RWPE2 (cell line): ENCODE data around the gene DNAJC25.

ENCODE experiments used
- ATAC-seq: fragments of 200-7000 bp; cut with Tn5 transposase; 3 replicates; pipeline ENCODE4 v1.9.1; 2021; ENCODE audit warnings: low read depth
- DNase-seq: peaks from one replicate; pipeline ENCODE4 v3.0.0-alpha.2; 2020; ENCODE audit warnings: low spot score
- H3K27ac ChIP-seq: fragments of 450-650 bp; 2 replicates; pipeline ENCODE4 v1.5.1; 2017; ENCODE audit warnings: mild to moderate bottlenecking; ENCODE audit not compliant: poor library complexity, severe bottlenecking
- H3K27me3 ChIP-seq: fragments of 250-450 bp; sonication (Bioruptor Pico); 2 replicates; pipeline ENCODE4 v1.5.1; 2021; ENCODE audit warnings: mild to moderate bottlenecking, moderate library complexity; ENCODE audit not compliant: insufficient read depth, poor library complexity, severe bottlenecking
- H3K36me3 ChIP-seq: fragments of 250-450 bp; sonication (Bioruptor Pico); 2 replicates; pipeline ENCODE4 v1.5.1; 2020; ENCODE audit warnings: low read depth, mild to moderate bottlenecking, moderate library complexity
- H3K4me1 ChIP-seq: fragments of 250-450 bp; sonication (Bioruptor Pico); 2 replicates; pipeline ENCODE4 v1.5.1; 2021; ENCODE audit warnings: mild to moderate bottlenecking, moderate library complexity; ENCODE audit not compliant: insufficient read depth, poor library complexity, severe bottlenecking
- H3K4me3 ChIP-seq: fragments of 250-450 bp; sonication (Bioruptor Pico); 2 replicates; pipeline ENCODE4 v1.5.1; 2021; ENCODE audit warnings: mild to moderate bottlenecking, moderate library complexity; ENCODE audit not compliant: severe bottlenecking
- H3K9me3 ChIP-seq: fragments of 250-450 bp; sonication (Bioruptor Pico); 2 replicates; pipeline ENCODE4 v1.5.1; 2021; ENCODE audit warnings: mild to moderate bottlenecking, moderate library complexity; ENCODE audit not compliant: severe bottlenecking
- TF ChIP-seq, protein P1 (sequence below): fragments of 450-650 bp; IDR thresholded peaks from one replicate; pipeline ENCODE4 v1.5.1; 2017; ENCODE audit warnings: mild to moderate bottlenecking, moderate library complexity; ENCODE audit not compliant: poor library complexity, severe bottlenecking

Gene DNAJC25

DNA sequence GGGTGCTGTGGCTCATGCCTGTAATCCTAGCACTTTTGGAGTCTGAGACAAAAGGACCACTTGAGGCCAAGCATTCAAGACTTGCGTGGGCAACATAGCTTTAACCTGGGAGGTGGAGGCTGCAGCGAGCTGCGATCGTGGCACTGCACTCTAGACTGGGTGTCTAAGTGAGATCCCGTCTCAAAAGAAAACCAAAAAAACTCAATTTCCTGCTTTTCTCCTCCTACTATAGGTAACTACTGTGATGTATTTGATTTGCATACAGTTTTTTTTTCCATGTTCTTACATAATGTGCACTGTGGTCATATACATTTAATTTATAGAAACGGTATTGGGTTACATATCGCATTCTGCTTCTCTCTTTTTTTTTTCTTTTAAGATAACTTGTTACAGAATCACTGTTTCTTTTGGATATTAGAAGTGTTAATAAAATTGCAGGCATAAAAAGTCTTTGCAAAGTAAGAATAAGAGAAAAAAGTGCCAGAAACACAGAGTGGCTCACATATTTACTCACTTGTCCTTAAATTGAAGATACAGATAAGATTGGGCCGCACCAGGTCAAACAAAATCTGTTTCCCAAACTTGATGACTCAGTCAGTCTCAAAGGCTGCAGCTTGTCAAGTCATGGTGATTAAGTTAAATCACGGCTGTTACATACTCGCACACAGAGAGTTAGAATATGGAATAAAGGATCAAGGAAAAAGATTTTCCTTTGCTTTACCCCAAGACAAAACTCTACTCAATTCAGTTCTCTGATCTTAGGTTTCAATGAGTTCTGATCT, 29.7 kb upstream of the DNAJC25 start:
- no peak for ATAC-seq
- peaks cover 11% of the 10 kb centered on the region for H3K36me3 ChIP-seq
- no peak for DNase-seq
- H3K4me1 ChIP-seq, result peaks cover 7% of the 10 kb centered on the region
- H3K27ac ChIP-seq, result no peak overlapping the region
- no peak overlapping the region for H3K4me3 ChIP-seq
- H3K9me3 ChIP-seq, result no peaks in the 10 kb centered on the region
- TF ChIP-seq, protein P1, sequence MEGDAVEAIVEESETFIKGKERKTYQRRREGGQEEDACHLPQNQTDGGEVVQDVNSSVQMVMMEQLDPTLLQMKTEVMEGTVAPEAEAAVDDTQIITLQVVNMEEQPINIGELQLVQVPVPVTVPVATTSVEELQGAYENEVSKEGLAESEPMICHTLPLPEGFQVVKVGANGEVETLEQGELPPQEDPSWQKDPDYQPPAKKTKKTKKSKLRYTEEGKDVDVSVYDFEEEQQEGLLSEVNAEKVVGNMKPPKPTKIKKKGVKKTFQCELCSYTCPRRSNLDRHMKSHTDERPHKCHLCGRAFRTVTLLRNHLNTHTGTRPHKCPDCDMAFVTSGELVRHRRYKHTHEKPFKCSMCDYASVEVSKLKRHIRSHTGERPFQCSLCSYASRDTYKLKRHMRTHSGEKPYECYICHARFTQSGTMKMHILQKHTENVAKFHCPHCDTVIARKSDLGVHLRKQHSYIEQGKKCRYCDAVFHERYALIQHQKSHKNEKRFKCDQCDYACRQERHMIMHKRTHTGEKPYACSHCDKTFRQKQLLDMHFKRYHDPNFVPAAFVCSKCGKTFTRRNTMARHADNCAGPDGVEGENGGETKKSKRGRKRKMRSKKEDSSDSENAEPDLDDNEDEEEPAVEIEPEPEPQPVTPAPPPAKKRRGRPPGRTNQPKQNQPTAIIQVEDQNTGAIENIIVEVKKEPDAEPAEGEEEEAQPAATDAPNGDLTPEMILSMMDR, result no peak
- H3K27me3 ChIP-seq, result no peaks in the 10 kb centered on the region

- Histone ChIP-seq H3K9me3 (no peaks in the 10 kb centered on the region), H3K27ac (no peak overlapping the region), H3K27me3 (no peaks in the 10 kb centered on the region), H3K4me1 (peaks cover 4% of the 10 kb centered on the region), H3K36me3 (no peaks in the 10 kb centered on the region), H3K4me3 (no peak overlapping the region)
- DNase-seq (no peak), ATAC-seq (no peak)
- TF ChIP-seq, protein P1, result no peak
These were observed 28.1 kb upstream of the DNAJC25 start for GRCh38 chr9:111603041-111603440.

- Histone ChIP-seq H3K27ac (no peak overlapping the region), H3K4me1 (peaks cover 4% of the 10 kb centered on the region), H3K27me3 (no peaks in the 10 kb centered on the region), H3K9me3 (no peaks in the 10 kb centered on the region), H3K4me3 (no peak overlapping the region), H3K36me3 (no peaks in the 10 kb centered on the region)
- DNase-seq, result no peak
- ATAC-seq, result no peak
- TF ChIP-seq, protein P1, result no peak
These were observed 27.0 kb upstream of the DNAJC25 start for GRCh38 chr9:111604054-111604615.

- peaks cover 4% of the 10 kb centered on the region for H3K4me1 ChIP-seq
- TF ChIP-seq, protein P1, result no peak
- H3K36me3 ChIP-seq, result no peaks in the 10 kb centered on the region
- H3K9me3 ChIP-seq, result no peaks in the 10 kb centered on the region
- DNase-seq, result no peak
- no peaks in the 10 kb centered on the region for H3K27me3 ChIP-seq
- ATAC-seq, result no peak
- no peak overlapping the region for H3K27ac ChIP-seq
- no peak overlapping the region for H3K4me3 ChIP-seq
These were observed 26.0 kb upstream of the DNAJC25 start for GRCh38 chr9:111605041-111605559.

DNA sequence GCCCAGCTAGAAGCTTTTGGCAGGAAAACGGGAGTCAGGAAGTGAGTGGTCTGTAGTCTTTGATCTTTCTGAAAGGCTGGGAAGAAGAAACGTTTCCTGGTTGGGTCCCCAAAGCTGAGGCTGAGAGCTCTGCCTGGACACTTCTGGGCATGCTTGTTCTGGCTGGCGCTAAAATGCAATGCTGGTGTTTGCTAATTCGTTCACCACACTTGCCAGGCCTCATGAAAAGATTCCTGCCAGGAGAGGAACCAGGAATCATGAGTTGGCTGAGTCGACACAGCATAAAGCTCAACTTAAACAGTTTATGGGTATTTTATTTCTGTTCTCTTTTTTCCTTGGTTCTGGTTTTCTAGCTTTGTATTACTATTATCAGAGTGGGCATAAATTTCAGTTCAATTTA, 21.0 kb upstream of the DNAJC25 start:
- TF ChIP-seq, protein P1, result no peak
- no peak overlapping the region for H3K27ac ChIP-seq
- no peaks in the 10 kb centered on the region for H3K27me3 ChIP-seq
- no peak for ATAC-seq
- no peaks in the 10 kb centered on the region for H3K9me3 ChIP-seq
- H3K4me3 ChIP-seq, result no peak overlapping the region
- no peak for DNase-seq
- no peaks in the 10 kb centered on the region for H3K36me3 ChIP-seq
- no peaks in the 10 kb centered on the region for H3K4me1 ChIP-seq
